Middle frontal gyrus (tissue), 1 donor: Measurements from ENCODE around the gene PIK3R5.
"Not testable (repeated sequence)": the region's sequence is repeated elsewhere in the genome, so short reads cannot be mapped to it uniquely, and the experiment has no call there.

ENCODE experiments used
- DNase-seq: peaks from one replicate; pipeline ENCODE4 v3.0.0-alpha.2; 2015; ENCODE audit warnings: low spot score; ENCODE audit errors: extremely low spot score

The PIK3R5 gene

DNA sequence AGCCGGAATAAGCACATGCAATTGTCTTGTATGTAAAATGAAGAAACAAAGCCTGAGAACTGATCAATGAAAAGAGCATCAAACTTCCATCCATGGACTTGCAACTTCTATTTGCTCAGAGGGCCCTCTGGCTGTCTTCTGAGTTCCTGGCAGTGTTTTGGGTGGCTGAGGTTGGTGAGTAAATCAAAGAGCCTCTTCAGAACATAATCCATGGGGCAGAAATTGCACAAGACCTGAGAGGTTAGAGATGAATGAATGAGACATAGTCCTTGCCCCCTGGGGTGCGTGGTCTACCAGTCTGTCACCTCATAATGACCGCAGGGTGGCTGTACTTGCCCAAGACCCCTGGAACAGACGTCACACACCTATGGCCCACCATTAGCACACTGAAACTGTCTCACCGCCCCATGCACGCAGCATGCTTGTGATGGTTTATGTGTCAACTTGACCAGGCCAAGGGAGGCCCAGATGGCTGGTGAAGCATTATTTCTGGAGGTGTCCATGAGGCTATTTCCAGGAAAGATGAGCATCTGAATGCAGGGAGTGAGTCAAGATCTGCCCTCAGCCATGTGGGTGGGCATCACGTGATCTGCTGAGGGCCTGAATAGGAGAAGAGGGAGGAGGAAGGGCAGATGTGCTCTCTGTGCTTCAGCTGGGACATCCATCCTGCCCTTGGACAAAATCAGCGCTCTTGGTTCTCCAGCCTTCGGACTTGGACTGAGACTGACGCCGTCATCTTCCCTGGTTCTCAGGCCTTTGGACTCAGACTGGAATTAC, 106.3 kb downstream of the PIK3R5 start:
- no peak for DNase-seq

DNA sequence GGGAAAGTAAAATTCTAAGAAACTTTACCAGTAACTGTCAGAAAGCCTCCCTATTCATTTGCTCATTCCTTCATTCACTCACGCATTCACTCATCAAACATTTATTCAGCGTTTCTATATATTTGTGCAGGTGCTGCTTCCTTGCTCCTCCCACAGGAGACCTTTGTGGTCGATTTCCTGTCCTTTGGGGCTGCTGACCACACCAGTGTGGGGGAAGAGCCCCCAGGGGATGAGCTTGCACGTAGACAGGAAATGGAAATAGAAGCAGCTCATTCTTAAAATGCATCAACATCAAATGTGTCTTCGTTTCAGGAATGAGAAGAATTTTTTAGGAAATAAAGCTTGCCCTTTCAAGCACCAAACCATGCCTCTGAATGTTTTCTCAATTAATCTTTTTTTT, 107.6 kb downstream of the PIK3R5 start:
- no peak for DNase-seq

DNA sequence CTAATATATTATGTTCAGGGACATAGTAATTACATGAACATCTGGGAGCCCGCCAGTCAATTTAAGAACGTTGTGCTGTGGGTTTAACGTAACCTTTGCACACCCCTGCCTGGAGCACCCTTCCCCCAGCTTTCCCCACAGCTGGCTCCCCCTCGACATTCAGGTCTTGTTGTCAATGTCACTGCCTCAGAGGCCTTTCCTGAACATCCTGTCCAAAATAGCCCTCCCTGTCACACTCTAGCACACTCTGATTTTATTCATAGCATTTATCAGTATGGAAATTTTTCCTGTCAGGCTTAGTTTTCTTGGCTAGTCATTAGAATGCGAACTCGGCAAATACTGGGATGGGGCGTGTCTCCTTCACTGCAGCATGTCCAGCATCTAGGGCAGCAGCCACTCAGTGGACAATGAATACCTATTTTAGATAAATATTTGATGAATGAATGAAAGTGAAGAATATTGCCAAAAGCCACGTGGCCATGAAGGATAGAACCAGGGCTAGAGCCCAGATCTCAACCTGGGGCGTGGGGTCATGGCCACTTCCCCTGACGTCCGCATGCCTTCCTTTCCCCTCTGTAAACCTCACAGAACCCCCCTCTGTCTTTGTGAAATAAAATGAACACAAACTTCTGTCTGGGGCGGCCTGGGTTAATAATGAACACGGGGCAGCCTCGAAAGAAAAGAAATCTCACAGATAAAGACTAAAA, 108.5 kb downstream of the PIK3R5 start:
- DNase-seq: no peak

DNA sequence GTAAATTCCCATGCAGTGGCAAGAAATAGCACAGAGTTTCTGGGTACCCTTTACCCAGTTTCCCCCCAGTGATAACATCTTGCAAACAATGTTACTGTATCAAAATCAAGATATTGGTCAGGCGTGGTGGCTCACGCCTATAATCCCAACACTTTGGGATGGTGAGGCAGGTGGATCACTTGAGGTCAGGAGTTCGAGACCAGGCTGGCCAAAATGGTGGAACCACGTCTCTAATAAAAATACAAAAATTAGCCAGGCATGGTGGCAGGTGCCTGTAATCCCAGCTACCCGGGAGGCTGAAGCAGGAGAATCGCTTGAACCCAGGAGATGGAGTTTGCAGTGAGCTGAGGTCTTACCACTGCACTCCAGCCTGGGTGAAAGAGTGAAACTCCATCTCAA, 109.3 kb downstream of the PIK3R5 start:
- DNase-seq: not testable (repeated sequence)

DNA sequence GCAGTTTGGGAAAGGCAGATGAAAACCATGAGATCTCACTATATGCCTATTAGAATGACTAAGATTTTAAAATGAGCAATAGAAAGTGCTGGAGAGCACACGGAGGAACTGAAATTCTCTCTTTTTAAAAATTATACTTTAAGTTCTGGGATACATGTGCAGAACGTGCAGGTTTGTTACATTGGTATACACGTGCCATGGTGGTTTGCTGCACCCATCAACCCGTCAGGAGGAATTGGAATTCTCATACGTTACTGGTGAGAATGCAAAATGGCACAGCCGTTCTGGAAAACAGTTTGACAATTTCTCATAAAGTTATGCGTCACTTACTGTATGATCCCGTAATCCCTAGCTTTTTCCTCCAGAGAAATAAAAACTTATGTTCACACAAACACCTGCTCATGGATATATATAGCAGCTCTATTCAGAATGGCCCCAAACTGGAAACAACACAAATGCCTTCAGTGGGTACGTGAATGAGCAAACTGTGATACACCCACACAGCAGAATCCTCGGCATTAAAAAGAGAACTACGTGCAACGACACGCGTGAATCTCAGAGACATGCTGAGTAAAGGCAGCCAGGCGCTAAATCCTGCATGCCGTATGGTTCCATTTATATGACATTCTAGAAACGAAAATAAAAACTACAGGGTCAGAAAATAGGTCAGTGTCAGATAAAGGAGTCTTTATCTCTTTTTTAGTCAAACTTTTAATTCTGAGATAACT, 109.9 kb downstream of the PIK3R5 start:
- DNase-seq: no peak

DNA sequence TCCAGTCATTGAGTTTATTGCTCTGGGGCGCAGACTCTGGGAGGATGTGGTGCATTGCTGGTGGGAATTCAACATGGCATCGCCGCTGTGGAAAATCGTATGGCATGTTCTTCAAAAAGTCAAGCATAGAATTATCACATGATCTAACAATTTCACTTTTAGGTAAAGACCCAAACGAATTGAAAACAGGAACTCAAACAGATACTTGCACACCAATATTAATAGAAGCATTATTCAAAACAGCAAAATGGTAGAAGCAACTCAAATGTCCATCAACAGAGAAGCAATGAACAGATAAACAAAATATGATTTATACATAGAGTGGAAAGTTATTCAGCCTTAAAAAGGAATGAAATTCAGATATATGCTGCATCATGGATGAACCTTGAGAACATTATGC, 113.9 kb downstream of the PIK3R5 start:
- DNase-seq: no peak

DNA sequence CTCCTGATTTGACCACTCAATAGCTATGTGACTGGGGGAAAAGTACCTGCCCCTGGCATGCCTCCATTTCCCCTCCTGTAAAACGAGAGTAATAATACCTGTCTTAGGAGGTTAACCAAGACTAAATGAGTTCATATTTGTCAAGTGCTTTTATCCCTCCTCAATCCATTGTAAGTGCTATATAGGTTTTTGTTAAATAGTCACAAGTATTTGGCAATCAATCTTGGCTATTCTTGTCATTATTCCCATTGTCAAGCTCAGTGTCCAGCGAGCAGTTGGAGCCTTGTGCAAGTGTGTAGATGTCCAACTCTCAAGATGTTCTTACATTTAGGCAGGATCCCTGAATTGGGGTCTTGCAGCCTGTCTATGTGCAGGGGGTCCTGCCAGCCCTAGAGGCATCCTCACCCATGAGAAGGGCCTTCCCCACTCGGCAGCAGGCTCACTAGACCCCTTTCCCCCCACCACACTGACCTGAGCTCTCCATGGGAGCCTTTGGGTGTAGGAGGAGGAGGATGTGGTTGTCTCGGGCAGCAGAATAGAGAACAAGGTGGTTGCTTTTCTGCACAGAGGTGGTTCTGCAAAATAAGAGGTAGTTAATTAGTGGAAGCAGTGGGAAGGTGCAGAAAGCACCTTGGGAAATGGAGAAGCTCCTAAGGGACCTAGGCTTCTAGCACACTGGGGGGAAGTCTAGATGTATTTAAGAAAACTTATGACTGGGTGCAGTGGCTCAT, 116.0 kb downstream of the PIK3R5 start:
- DNase-seq: no peak

DNA sequence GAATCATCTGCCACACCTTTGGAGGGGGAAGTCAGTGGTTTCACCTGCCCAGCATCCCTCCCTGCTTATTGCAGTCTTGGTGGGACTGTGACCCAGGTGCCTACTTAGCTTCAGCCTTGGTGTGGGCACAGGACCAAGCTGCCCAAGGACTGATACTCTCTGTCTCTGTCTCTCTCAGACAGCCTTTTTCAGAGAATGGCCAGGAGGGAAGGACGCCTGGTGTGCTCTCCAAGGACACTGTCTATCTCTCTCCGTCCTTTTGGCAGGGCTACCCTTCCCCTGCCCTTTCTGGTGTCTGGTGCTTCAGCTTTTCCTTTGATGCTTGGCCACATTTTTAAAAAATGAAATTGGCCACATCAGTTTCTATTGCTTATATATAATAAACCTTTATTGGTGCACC, 117.6 kb downstream of the PIK3R5 start:
- DNase-seq: no peak

DNA sequence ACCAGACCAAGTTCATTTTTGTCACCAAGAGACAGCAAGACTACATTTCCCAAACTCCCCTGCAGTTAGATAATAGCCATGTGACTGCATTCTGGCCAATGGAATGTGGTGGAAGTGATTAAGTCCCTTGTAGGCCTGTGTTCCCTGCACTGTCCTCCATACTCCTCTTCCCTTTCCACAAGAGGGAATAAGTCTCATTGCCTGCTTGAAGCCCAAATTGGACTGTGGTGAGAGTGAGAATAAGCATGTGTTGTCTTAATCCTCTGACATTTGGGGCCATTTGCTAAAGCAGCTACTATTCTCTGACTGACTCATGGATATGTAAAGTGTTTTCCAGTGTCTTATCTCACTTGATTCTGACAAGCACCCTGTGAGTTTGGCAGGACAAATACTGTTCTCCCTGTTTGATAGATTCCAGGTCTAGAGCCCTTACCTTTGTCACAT, 118.7 kb downstream of the PIK3R5 start:
- no peak for DNase-seq

DNA sequence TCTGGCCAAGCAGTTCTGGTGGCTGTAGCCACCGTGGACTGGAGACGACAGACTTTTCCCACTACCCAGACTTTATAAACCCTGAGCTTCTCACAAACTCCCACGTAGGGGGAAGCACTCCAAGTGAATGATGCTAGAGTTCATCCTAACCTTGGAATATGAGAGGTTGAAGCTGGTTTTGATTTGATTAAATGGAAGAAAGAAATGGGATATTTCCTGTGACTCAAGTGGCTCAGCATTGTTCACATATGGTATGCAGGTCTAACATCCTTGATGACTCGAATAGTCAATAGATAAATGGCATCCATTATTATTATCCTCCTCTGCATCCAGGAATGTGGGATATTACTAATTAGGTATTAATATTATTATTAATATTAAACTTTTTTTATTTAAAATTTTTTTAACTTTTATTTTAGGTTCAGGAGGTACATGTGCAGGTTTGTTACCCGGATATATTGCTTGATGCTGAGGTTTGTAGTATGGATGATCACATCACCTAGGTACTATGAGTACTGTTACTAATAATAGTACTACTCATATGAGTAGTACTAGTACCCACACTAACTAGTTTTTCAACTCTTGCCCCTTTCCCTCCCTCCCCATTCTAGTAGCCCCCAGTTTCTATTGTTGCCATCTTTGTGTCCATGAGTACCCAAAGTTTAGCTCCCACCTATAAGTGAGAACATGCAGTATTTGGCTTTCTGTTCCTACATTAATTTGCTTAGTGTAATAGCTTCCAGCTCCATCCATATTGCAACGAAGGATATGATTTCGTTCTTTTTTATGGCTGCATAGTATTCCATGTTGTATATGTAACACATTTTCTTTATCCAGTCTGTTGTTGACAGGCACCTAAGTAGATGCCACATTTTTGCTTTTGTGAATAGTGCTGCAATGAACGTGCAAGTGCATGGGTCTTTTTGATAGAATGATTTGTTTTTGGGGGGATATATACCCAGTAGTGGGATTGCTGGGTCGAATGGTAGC, 121.0 kb downstream of the PIK3R5 start:
- DNase-seq: no peak

DNA sequence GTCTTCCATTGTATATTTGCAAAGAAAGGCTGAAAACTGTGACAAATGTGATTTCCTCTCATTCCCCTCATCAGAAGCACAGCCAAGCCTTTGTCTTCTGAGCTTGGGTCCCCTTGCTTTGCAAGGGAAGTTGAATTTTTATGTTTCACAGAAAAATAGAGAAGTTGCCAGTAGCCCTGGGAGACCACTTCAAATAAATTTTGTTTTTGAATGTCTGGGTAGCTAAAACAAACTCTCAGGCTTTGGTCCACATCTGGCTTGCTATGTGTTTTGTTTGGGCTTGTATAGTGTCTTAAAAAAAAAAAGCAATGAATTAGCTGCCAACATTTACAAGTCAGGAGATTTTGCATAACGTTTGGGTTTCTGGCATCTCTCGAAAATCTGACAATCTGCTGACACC, 122.2 kb downstream of the PIK3R5 start:
- DNase-seq: no peak

DNA sequence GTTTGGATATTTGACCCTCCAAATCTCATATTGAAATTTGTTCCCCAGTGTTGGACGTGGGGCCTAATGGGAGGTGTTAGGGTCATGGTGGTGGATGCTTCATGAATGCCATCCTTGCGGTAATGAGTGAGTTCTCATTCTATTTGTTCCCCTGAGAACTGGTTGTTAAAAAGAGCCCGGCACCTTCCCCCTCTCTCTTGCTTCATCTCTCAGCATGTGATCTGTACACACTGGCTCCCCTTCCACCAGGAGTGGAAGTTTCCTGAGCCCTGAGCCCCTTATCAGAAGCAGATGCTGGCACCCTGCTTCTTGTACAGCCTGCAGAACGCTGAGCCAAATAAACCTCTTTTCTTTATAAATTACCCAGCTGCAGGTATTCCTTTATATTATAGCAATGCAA, 123.7 kb downstream of the PIK3R5 start:
- DNase-seq: no peak

DNA sequence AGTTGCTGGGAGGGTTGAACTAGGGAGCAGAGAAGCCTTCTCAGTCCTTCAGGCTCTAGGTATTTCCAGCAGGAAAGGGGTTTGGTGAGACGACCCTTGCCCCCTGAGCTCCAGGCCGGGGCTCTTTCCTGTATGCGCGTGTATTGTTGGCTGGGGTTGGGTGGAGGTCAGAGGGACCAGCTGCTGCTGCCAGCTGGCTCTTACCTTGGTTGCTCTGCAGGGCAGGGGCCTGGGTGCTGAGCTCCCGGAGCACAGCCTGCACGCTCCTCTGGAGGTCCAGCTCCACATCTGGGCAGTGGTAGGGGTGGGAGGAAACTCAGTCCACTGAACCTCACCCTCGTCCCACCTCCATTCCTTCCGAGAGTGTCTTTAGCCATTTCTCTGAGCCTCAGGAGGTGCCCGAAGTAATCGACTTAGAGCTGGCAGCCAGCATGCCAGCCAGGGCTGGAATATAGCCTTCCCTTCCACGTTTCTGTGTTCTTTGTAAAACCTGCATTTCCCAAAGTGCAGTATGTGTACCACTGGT, 126.0 kb downstream of the PIK3R5 start:
- DNase-seq: no peak

DNA sequence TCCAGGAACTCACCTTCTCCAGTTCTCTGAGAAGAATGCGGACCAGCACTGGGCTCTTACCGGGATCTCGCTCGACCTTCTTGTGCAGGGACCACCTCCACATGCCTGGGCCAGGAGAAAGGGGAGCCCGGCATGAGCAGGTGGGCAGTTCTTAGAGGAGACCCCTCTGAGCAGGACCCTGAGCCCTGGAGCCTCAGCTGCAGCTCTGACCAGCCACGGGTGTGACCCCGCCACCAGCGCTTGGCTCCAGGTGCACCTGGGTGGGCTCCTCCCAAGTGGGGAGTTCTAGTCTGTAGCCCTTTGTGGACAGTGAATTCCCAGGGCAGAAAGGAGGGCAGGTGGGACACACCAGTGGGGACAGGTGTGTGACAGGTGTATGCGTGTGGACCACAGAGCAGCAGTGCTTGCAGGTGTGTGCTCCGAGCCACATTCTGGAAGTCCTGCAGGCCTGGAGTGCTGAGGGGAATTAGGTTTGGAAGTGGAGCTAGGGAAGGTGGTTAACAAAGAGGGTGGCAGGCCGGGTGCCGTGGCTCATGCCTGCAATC, 126.9 kb downstream of the PIK3R5 start:
- DNase-seq: no peak

DNA sequence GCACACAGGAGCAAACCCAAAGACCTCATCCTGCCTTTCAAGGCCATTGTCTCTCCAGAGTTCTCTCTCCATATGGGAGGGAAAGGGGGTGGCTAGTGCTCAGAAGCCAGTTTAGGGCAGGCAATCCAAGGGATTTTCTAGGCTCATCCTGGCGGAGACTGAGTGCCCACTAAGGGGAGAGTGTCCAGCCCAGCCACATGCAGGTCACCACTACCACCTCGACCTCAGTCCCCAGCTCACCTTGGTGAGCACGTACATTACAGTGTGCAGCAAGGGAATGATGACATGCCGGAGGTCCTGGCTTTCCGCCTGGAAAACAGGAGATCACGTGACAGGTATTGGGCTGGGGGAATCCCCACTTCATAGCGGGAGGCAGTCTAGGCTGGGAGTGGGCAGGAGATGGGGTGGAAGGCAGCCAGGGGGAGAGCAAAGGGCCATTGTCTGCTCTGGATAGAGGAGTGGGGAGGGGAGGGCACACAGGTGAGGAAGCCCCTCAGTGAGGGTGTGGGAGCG, 127.9 kb downstream of the PIK3R5 start:
- no peak for DNase-seq

DNA sequence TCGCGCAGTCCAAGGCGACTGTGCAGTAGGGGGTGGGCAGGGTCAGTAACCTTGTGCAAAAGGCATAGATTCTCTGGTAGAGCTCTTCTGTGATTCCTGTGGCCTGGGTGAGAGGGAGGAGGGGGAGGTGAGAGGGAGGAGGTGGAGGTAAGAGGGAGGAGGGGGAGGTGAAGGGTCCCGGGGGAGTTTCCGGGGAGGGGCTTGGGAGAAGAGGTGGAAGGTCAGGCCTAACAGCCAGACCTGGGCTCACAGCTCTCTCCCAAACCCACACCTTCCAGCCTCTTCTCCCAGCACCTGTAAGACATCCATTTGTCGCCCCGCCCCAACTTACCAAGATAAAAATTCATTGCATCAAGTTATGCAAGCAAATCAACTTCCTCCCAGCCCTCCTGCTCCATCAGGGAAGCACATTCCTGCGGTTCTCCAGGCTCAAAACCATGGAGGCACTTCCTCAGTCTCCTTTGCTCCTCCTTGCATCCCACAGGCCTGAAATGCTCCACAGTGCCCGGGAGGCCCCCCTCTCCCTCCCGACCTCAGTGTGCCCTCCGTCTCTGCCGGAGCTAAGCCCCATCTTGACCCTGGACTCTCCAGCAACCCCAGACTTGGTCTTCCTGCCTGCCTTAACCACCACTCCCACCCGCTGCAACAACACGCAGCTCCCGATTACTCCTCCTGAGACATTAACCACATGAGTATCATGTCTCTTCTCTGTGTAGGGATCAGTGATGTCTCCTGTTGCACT, 128.5 kb downstream of the PIK3R5 start:
- DNase-seq: no peak

DNA sequence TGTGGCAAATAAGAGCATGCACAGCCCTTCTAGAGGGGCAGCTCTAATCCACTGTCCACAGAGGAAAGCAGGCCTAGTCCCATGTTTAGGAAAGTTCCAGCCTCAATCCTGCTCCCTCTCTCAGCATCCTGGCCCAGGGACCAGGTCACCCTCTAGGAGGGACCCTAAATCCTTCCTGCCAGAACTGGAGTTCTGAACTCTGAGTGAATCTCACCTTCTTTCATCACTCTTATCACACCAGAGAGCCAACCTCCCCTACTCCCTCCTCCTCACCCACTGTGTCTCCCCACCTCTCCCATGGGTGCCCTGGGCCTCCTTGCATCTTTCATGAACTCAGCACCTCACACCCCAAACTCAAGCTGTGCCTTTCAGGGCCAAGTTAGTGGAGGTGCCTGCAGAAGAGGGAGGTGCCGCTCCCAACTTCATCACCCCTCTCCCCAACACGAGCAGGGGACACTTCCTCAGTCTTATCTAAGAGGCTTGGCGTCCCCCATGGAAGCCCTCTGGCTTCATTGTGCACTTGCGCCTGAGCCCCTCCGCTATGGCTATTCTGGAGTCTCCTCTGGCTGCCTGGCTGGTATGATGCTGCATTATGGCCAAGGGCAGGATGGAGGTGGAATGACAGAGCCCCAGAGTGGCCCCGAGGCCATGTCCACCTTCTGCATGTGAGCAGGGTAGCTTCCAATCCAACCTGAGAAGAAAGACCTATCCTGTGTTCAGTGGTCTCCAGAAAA, 129.7 kb downstream of the PIK3R5 start:
- DNase-seq: no peak

DNA sequence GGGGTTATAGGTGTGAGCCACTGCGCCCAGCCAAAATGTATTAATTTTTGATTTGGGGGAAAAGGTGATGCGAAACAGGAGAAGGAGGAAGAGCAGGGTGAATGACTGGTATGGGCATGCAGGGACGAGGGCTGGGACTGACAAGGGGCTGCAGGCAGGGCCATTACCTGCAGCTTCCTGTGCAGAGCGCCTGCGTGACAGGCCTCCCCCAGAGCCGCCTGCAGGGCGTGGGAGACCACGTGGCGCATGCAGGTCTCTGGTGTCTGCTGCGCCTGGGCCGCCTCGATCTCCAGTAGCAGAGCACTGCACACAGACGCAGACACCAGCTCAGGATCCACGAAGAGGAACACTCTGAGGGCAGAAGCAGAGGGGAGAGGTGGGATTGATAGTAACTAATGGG, 130.4 kb downstream of the PIK3R5 start:
- no peak for DNase-seq
